ENCODE measurements around the gene BRD3OS. TPM values are rescaled to one million over a fixed set of nuclear protein-coding genes. Genes with fewer than 3 reads are reported as not detected.

Gene BRD3OS
- total and polyA plus RNA-seq, 2 donors (not counting 3 experiments of a cell fraction or from before 2014, with no cell fraction given): 11.9 to 15.4 TPM

DNA sequence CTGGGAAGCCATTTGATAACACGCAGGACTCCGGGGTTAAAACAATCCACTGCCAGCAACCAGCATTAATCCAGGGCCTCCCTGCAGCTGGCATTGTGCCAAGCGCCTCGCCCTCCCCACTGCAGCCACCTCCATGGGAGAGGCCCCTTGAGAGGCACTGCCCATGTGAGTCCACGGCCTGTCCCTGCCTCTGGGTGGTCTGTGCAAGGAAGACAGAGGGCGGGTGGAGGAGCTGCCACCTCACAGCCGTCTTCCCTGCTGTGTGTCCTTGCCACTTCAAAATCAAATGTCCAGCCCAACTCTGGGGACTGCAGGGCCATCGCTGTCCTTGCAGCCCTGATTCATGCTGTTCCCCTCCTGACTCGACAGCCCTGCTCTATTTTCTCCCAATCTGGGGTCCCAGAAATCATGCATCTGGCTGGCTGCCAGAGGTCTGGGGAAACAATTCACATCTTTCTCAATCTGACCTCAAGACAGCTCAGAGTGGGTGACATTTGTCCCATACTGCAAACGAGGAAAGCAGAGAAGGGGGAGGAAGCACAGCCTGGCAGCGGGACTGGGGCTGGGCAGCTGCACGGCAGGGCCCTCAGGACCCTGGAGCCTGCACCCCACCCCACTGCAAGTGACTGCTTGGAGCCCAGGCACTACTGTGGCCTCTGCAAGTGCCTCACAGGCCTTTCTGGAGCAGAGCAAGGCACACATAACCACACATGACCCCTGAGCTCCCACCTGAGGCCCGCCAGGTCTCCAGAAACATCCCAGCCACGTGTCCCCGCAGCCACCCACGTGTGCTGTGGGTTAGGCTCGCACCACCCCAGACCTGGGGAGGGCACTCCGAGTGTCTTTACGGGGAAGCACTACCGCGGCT, 15.7 kb downstream of the BRD3OS start:
- Histone ChIP-seq H3K9ac (replicated peaks; ENCODE audit: extremely low read depth, insufficient read depth, low read length) (no peak overlapping the region), H3K4me1 (ENCODE audit: control insufficient read depth, extremely low read depth, insufficient read depth, low read length) (no peaks in the 10 kb centered on the region), H3K79me2 (ENCODE audit: control insufficient read depth, insufficient read depth, low read length) (no peaks in the 10 kb centered on the region), H3K27ac (ENCODE audit: insufficient read depth, low read depth, low read length) (no peak overlapping the region), H3K27me3 (ENCODE audit: control insufficient read depth in 2 of 2, insufficient read depth in 2 of 2, low read length in 2 of 2) (no peaks in the 10 kb centered on the region), H3K4me2 (ENCODE audit: insufficient read depth, low read length) (no peak overlapping the region), H3K4me3 (replicated peaks in 1 of 3; ENCODE audit: insufficient read depth in 1 of 3, low read depth in 1 of 3, low read length in 3 of 3) (no peak overlapping the region), H4K20me1 (replicated peaks; ENCODE audit: control insufficient read depth, extremely low read depth, insufficient read depth, low read length) (no peaks in the 10 kb centered on the region), H3K9me3 (replicated peaks; ENCODE audit: control insufficient read depth, insufficient read depth, low read length) (no peaks in the 10 kb centered on the region), H3K36me3 (ENCODE audit: control insufficient read depth in 2 of 2, extremely low read depth in 1 of 2, insufficient read depth in 2 of 2, low read length in 2 of 2) (peaks cover 4 to 55% of the 10 kb centered on the region in 2 experiments), H2AFZ (ENCODE audit: low read depth, low read length) (no peak overlapping the region), H3K9me1 (replicated peaks; ENCODE audit: control insufficient read depth, extremely low read depth, insufficient read depth, low read length) (no peaks in the 10 kb centered on the region)
- intact Hi-C loops (cut with micrococcal nuclease) (loop anchor here (10.0 kb wide), 1 partner anchor 344 kb away; no protein-coding TSS in a partner anchor), dilution Hi-C loops (cut with MboI; ENCODE audit: extremely low pct_ligation_motif_present, low sequenced_read_pairs) (no loop called here)
- CTCF ChIA-PET: no interaction called here
- no peak for TF ChIP-seq MYC (IDR thresholded peaks at IDR 0.05; ENCODE audit: low read depth, low read length)
- TF ChIP-seq, protein P1, sequence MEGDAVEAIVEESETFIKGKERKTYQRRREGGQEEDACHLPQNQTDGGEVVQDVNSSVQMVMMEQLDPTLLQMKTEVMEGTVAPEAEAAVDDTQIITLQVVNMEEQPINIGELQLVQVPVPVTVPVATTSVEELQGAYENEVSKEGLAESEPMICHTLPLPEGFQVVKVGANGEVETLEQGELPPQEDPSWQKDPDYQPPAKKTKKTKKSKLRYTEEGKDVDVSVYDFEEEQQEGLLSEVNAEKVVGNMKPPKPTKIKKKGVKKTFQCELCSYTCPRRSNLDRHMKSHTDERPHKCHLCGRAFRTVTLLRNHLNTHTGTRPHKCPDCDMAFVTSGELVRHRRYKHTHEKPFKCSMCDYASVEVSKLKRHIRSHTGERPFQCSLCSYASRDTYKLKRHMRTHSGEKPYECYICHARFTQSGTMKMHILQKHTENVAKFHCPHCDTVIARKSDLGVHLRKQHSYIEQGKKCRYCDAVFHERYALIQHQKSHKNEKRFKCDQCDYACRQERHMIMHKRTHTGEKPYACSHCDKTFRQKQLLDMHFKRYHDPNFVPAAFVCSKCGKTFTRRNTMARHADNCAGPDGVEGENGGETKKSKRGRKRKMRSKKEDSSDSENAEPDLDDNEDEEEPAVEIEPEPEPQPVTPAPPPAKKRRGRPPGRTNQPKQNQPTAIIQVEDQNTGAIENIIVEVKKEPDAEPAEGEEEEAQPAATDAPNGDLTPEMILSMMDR (IDR thresholded peaks at IDR 0.05; ENCODE audit: extremely low read depth in 1 of 2, insufficient read depth in 1 of 2, low read depth in 1 of 2, low read length in 2 of 2): no peak
- no peak for TF ChIP-seq POLR2A (IDR thresholded peaks at IDR 0.05; ENCODE audit: low read depth, low read length)
- TF ChIP-seq FOS (IDR thresholded peaks at IDR 0.05; ENCODE audit: borderline replicate concordance, insufficient read depth, low read length): no peak
- TF ChIP-seq JUN (IDR thresholded peaks at IDR 0.05; ENCODE audit: borderline replicate concordance, insufficient read depth, insufficient read length, low read depth): no peak
- no peak for TF ChIP-seq POLR2AphosphoS5 (IDR thresholded peaks at IDR 0.05; ENCODE audit: insufficient read depth, low read depth, low read length)
- TF ChIP-seq GATA2 (IDR thresholded peaks at IDR 0.05; ENCODE audit: insufficient read depth, insufficient read length, low read depth, low read length): no peak
- TF ChIP-seq MAX (IDR thresholded peaks at IDR 0.05; ENCODE audit: insufficient read depth, insufficient read length): no peak
- TF ChIP-seq EZH2 (IDR thresholded peaks at IDR 0.05; ENCODE audit: borderline replicate concordance, low read depth, low read length, severe bottlenecking): no peak
- POLR2A ChIA-PET: no interaction called here
- no TSS peak for BruUV-seq (replicated peaks)
- DNase-seq (ENCODE audit: low read depth, low spot score) (no peak), FAIRE-seq (no peak)
